Upper lobe of right lung (tissue), 1 donor: Measurements from ENCODE around the gene LPCAT1. TPM values are rescaled to one million over a fixed set of nuclear protein-coding genes. Genes with fewer than 3 reads are reported as not detected.
"Not testable (repeated sequence)": the region's sequence is repeated elsewhere in the genome, so short reads cannot be mapped to it uniquely, and the experiment has no call there.

Experiments used
- ATAC-seq: fragments of 200-7000 bp; cut with Tn5 transposase; one replicate; pipeline ENCODE4 v1.9.1; 2020; ENCODE audit warnings: mild to moderate bottlenecking, moderate library complexity
- DNase-seq: peaks from one replicate; pipeline ENCODE4 v3.0.0-alpha.2; 2020
- H3K27ac ChIP-seq: fragments of 200-600 bp; one replicate; pipeline ENCODE4 v1.8.0; 2022
- H3K27me3 ChIP-seq: fragments of 200-600 bp; one replicate; pipeline ENCODE4 v1.8.0; 2022; ENCODE audit warnings: mild to moderate bottlenecking
- H3K36me3 ChIP-seq: fragments of 200-600 bp; one replicate; pipeline ENCODE4 v1.8.0; 2022
- H3K4me1 ChIP-seq: fragments of 200-600 bp; one replicate; pipeline ENCODE4 v1.8.0; 2022
- H3K4me3 ChIP-seq: fragments of 200-600 bp; one replicate; pipeline ENCODE4 v1.8.0; 2022; ENCODE audit warnings: mild to moderate bottlenecking
- H3K9me3 ChIP-seq: fragments of 200-600 bp; one replicate; pipeline ENCODE4 v1.8.0; 2022
- CTCF ChIP-seq: fragments of 200-600 bp; IDR thresholded peaks from one replicate; pipeline ENCODE4 v1.8.0; 2022; ENCODE audit warnings: antibody characterized with exemption
- intact Hi-C: fragments of 100-400 bp; cut with DNase I; formaldehyde crosslinking; loops from one replicate; pipeline ENCODE4 v1.11.0; 2022
- total RNA-seq: library from RNA; stranded (reverse); fragmentation: NEBNext Ultra II Directional; extraction: Animal tissue kit (Norgen Biotek cat#: 25700); gene quantifications from one replicate; pipeline ENCODE4 v1.2.1, GENCODE V29; 2021
- donor health status: DM: no; HTN: yes; CAD: no; lungs with severe emphysema.

LPCAT1 gene
- total RNA-seq, 1 donor from 2014 or later: 690 TPM

GRCh38 chr5:1543398-1544293, 19.9 kb upstream of the LPCAT1 start:
- Histone ChIP-seq H3K4me3 (no peak overlapping the region), H3K9me3 (no peaks in the 10 kb centered on the region), H3K27ac (peak overlapping the region; percentile 65), H3K36me3 (no peaks in the 10 kb centered on the region), H3K4me1 (peaks cover 17% of the 10 kb centered on the region), H3K27me3 (no peaks in the 10 kb centered on the region)
- ATAC-seq: no peak
- intact Hi-C loops: no loop called here
- no peak for TF ChIP-seq CTCF
- peak; percentile 58 for DNase-seq

GRCh38 chr5:1542781-1543180, 19.0 kb upstream of the LPCAT1 start:
- no peak for TF ChIP-seq CTCF
- H3K4me1 ChIP-seq: peaks cover 17% of the 10 kb centered on the region
- peak; percentile 86 for DNase-seq
- ATAC-seq: peak; percentile 82
- no peaks in the 10 kb centered on the region for H3K36me3 ChIP-seq
- H3K27ac ChIP-seq: peak overlapping the region; percentile 67
- no peaks in the 10 kb centered on the region for H3K9me3 ChIP-seq
- intact Hi-C loops: no loop called here
- H3K4me3 ChIP-seq: no peak overlapping the region
- no peaks in the 10 kb centered on the region for H3K27me3 ChIP-seq

GRCh38 chr5:1541702-1542400, 18.1 kb upstream of the LPCAT1 start:
- Histone ChIP-seq H3K36me3 (no peaks in the 10 kb centered on the region), H3K27me3 (no peaks in the 10 kb centered on the region), H3K4me1 (peaks cover 17% of the 10 kb centered on the region), H3K4me3 (no peak overlapping the region), H3K27ac (peak overlapping the region; percentile 67), H3K9me3 (no peaks in the 10 kb centered on the region)
- DNase-seq (no peak), ATAC-seq (no peak)
- no peak for TF ChIP-seq CTCF
- intact Hi-C loops: no loop called here

- no peak for TF ChIP-seq CTCF
- intact Hi-C loops: no loop called here
- Histone ChIP-seq H3K27me3 (no peaks in the 10 kb centered on the region), H3K4me1 (peaks cover 20% of the 10 kb centered on the region), H3K9me3 (no peaks in the 10 kb centered on the region), H3K27ac (peak overlapping the region; percentile 67), H3K36me3 (no peaks in the 10 kb centered on the region), H3K4me3 (no peak overlapping the region)
- DNase-seq (peak; percentile 49), ATAC-seq (no peak)
These were observed 17.3 kb upstream of the LPCAT1 start for GRCh38 chr5:1540831-1541701.

GRCh38 chr5:1540166-1540565, 16.4 kb upstream of the LPCAT1 start:
- Histone ChIP-seq H3K4me1 (peaks cover 23% of the 10 kb centered on the region), H3K36me3 (no peaks in the 10 kb centered on the region), H3K27me3 (no peaks in the 10 kb centered on the region), H3K4me3 (no peak overlapping the region), H3K27ac (no peak overlapping the region), H3K9me3 (no peaks in the 10 kb centered on the region)
- intact Hi-C loops: no loop called here
- peak; percentile 65 for DNase-seq
- TF ChIP-seq CTCF: no peak
- peak; percentile 53 for ATAC-seq

GRCh38 chr5:1539393-1540161, 15.8 kb upstream of the LPCAT1 start:
- H3K9me3 ChIP-seq, H3K36me3 ChIP-seq, H3K4me3 ChIP-seq, H3K27me3 ChIP-seq, H3K27ac ChIP-seq, intact Hi-C loops, ATAC-seq: not testable (repeated sequence)
- H3K4me1 ChIP-seq: peaks cover 23% of the 10 kb centered on the region
- DNase-seq: peak; percentile 45
